DMS53 (cell line): ENCODE results near the gene TMUB2.
"Not testable (repeated sequence)": the region's sequence is repeated elsewhere in the genome, so short reads cannot be mapped to it uniquely, and the experiment has no call there.

ENCODE experiments used
- DNase-seq: peaks from one replicate; lab custom pipeline; 2025; lab: John Stamatoyannopoulos, UW

The TMUB2 gene

GRCh38 chr17:44186307-44187130 lies at the start of gene TMUB2:
TMUB2 (plus strand) TSS chr17:44186972; CDS start chr17:44187709, 737 bp downstream.
- DNase-seq = peak; percentile 100

- DNase-seq = peak; percentile 99
Observed at GRCh38 chr17:44137891-44138709, 48.7 kb upstream of the TMUB2 start.

- DNase-seq = not testable (repeated sequence)
Observed at GRCh38 chr17:44143921-44144320, 42.9 kb upstream of the TMUB2 start.

- DNase-seq = no peak
Observed at GRCh38 chr17:44144966-44145739, 41.6 kb upstream of the TMUB2 start.

- DNase-seq = no peak
Observed at GRCh38 chr17:44146375-44147346, 40.1 kb upstream of the TMUB2 start.

GRCh38 chr17:44147812-44148211 lies 39.0 kb upstream of the TMUB2 start:
- DNase-seq = no peak

- DNase-seq = not testable (repeated sequence)
Observed at GRCh38 chr17:44149066-44149465, 37.7 kb upstream of the TMUB2 start.

GRCh38 chr17:44149750-44150329 lies 36.9 kb upstream of the TMUB2 start:
- DNase-seq = no peak

- DNase-seq = no peak
Observed at GRCh38 chr17:44152875-44153274, 33.9 kb upstream of the TMUB2 start.

GRCh38 chr17:44155488-44155887 lies 31.3 kb upstream of the TMUB2 start:
- DNase-seq = no peak

GRCh38 chr17:44159519-44160210 lies 27.1 kb upstream of the TMUB2 start:
- DNase-seq = no peak

- no peak for DNase-seq
Observed at GRCh38 chr17:44164476-44164875, 22.3 kb upstream of the TMUB2 start.

- DNase-seq = no peak
Observed at GRCh38 chr17:44167181-44167861, 19.5 kb upstream of the TMUB2 start.

GRCh38 chr17:44170135-44170498 lies 16.7 kb upstream of the TMUB2 start:
- DNase-seq = peak; percentile 74

GRCh38 chr17:44170499-44171201 lies 16.1 kb upstream of the TMUB2 start, which contains the start of gene ASB16:
ASB16 (plus strand) TSS chr17:44170704; CDS start chr17:44170790, 86 bp downstream.
- DNase-seq = peak; percentile 93

GRCh38 chr17:44171931-44172455 lies 14.8 kb upstream of the TMUB2 start:
- no peak for DNase-seq

GRCh38 chr17:44174427-44174826 lies 12.3 kb upstream of the TMUB2 start:
- DNase-seq = no peak

GRCh38 chr17:44176257-44176656 lies 10.5 kb upstream of the TMUB2 start:
- DNase-seq = no peak
